HepG2 (cell line): Measurements from ENCODE around the gene RBM26. TPM values are rescaled to one million over a fixed set of nuclear protein-coding genes. Genes with fewer than 3 reads are reported as not detected.

Experiments used
- E2F5 ChIP-seq: sonication (generic); formaldehyde crosslinking; conservative IDR thresholded peaks from 2 replicates; pipeline ENCODE4 v1.4.0; 2020; ENCODE audit warnings: missing genetic modification reagents
- FOXP1 ChIP-seq, 2 experiments: fragments of 450-650 bp in 1 of 2; IDR thresholded peaks; 2 replicates each; pipeline ENCODE4 v1.6.1; 2017 to 2018; ENCODE audit warnings: antibody characterized with exemption in 1 of 2
- HHEX ChIP-seq: IDR thresholded peaks from 2 replicates; pipeline ENCODE4 v1.6.1; 2016; ENCODE audit warnings: control low read depth
- MTERF4 ChIP-seq: sonication (generic); formaldehyde crosslinking; IDR thresholded peaks from 2 replicates; pipeline ENCODE4 v1.8.0; 2023; ENCODE audit warnings: mild to moderate bottlenecking, missing genetic modification reagents
- NR0B2 ChIP-seq: sonication (generic); formaldehyde crosslinking; IDR thresholded peaks from 2 replicates; pipeline ENCODE4 v1.4.0; 2020; ENCODE audit warnings: mild to moderate bottlenecking, missing genetic modification reagents
- PHF8 ChIP-seq: sonication (generic); formaldehyde crosslinking; IDR thresholded peaks from 2 replicates; pipeline ENCODE4 v1.5.0; 2020; ENCODE audit warnings: missing genetic modification reagents
- RORA ChIP-seq: sonication (generic); formaldehyde crosslinking; IDR thresholded peaks from 2 replicates; pipeline ENCODE4 v1.5.0; 2020; ENCODE audit warnings: mild to moderate bottlenecking, missing genetic modification reagents, moderate library complexity
- RXRA ChIP-seq: sonication (generic); formaldehyde crosslinking; IDR thresholded peaks from 2 replicates; pipeline ENCODE4 v1.5.1; 2020; ENCODE audit warnings: missing genetic modification reagents
- TBX3 ChIP-seq: fragments of 450-650 bp; IDR thresholded peaks from 2 replicates; pipeline ENCODE4 v1.6.1; 2017; ENCODE audit warnings: antibody characterized with exemption, mild to moderate bottlenecking, inconsistent platforms, borderline replicate concordance
- TCF7 ChIP-seq: sonication (generic); IDR thresholded peaks from 2 replicates; pipeline ENCODE4 v1.6.1; 2016; ENCODE audit warnings: antibody characterized with exemption, low read depth
- ZBTB21 ChIP-seq: sonication (generic); formaldehyde crosslinking; IDR thresholded peaks from 2 replicates; pipeline ENCODE4 v1.4.0; 2020; ENCODE audit warnings: missing genetic modification reagents
- ZBTB4 ChIP-seq: sonication (generic); formaldehyde crosslinking; IDR thresholded peaks from 2 replicates; pipeline ENCODE4 v1.4.0; 2020; ENCODE audit warnings: missing genetic modification reagents, mild to moderate bottlenecking, borderline replicate concordance
- ZNF225 ChIP-seq: sonication (generic); formaldehyde crosslinking; IDR thresholded peaks from 2 replicates; pipeline ENCODE4 v1.4.0; 2020; ENCODE audit warnings: mild to moderate bottlenecking, missing genetic modification reagents
- ZNF367 ChIP-seq: sonication (generic); formaldehyde crosslinking; IDR thresholded peaks from 2 replicates; pipeline ENCODE4 v1.4.0; 2020; ENCODE audit warnings: missing genetic modification reagents, borderline replicate concordance
- ZNF660 ChIP-seq: sonication (generic); formaldehyde crosslinking; IDR thresholded peaks from 2 replicates; pipeline ENCODE4 v1.5.1; 2020; ENCODE audit warnings: mild to moderate bottlenecking, low read depth, missing genetic modification reagents, borderline replicate concordance
- ZNF792 ChIP-seq: IDR thresholded peaks from 2 replicates; pipeline ENCODE4 v1.6.1; 2016
- ZNF816 ChIP-seq: sonication (generic); formaldehyde crosslinking; IDR thresholded peaks from 2 replicates; pipeline ENCODE4 v1.8.0; 2022; ENCODE audit warnings: missing genetic modification reagents, mild to moderate bottlenecking, borderline replicate concordance
- polyA plus RNA-seq, 8 experiments: library from polyadenylated mRNA; depleted of rRNA in 3 of 8; stranded (reverse) in 7 of 8; unstranded in 1 of 8; fragments of >200 nt; fragmentation: Illumina TruSeq in 4 of 8; extraction: Trizol in 4 of 8; gene quantifications; 2 replicates each; pipeline versions ENCODE4 v1.2.1 to v1.2.3, GENCODE V29; 2011 to 2016; ENCODE audit warnings: low read depth in 4 of 8, missing spikeins in 1 of 8, mixed read lengths in 1 of 8; ENCODE audit not compliant: insufficient read depth in 1 of 8
- total RNA-seq, 5 experiments: library from RNA; depleted of rRNA; stranded (reverse); fragments of >200 nt; fragmentation: Illumina TruSeq; extraction: Trizol; gene quantifications; 2 replicates each; pipeline ENCODE4 v1.2.3, GENCODE V29; 2016; ENCODE audit warnings: low read depth in 1 of 5
- TF ChIP-seq, protein P1 (sequence below): sonication (generic); formaldehyde crosslinking; IDR thresholded peaks from 2 replicates; pipeline ENCODE4 v1.8.0; 2022; ENCODE audit warnings: mild to moderate bottlenecking, missing genetic modification reagents
- TF ChIP-seq, protein P2 (sequence below): sonication (generic); formaldehyde crosslinking; IDR thresholded peaks from 2 replicates; pipeline ENCODE4 v1.4.0; 2020; ENCODE audit warnings: missing genetic modification reagents, mild to moderate bottlenecking, borderline replicate concordance

RBM26 gene
- total and polyA plus RNA-seq, 2 of the 13 experiments (the other 11 are each of a cell fraction or from before 2014, with no cell fraction given) = 19.4 to 34.4 TPM

- TF ChIP-seq ZBTB4 (no peak), TBX3 (no peak), HHEX (CRISPR knock-in tag) (no peak), E2F5 (CRISPR knock-in tag) (no peak), ZNF225 (CRISPR knock-in tag) (no peak), ZNF660 (no peak), PHF8 (CRISPR knock-in tag) (0 out of 2 replicates have a peak, but pooled peaks have one; percentile 20), FOXP1 (IDR thresholded peaks at IDR 0.05) (no peak), FOXP1 (CRISPR knock-in tag; IDR thresholded peaks at IDR 0.05) (peak; percentile 29; the same call in 1 of the 2 replicates), ZBTB21 (CRISPR knock-in tag) (no peak), TCF7 (no peak), NR0B2 (CRISPR knock-in tag) (0 out of 2 replicates have a peak, but pooled peaks have one; percentile 19), RORA (CRISPR knock-in tag) (no peak), RXRA (0 out of 2 replicates have a peak, but pooled peaks have one; percentile 29), ZNF367 (no peak), ZNF792 (CRISPR knock-in tag) (no peak), ZNF816 (peak; percentile 24; the same call in 1 of the 2 replicates), MTERF4 (CRISPR knock-in tag) (no peak)
- TF ChIP-seq, protein P1, sequence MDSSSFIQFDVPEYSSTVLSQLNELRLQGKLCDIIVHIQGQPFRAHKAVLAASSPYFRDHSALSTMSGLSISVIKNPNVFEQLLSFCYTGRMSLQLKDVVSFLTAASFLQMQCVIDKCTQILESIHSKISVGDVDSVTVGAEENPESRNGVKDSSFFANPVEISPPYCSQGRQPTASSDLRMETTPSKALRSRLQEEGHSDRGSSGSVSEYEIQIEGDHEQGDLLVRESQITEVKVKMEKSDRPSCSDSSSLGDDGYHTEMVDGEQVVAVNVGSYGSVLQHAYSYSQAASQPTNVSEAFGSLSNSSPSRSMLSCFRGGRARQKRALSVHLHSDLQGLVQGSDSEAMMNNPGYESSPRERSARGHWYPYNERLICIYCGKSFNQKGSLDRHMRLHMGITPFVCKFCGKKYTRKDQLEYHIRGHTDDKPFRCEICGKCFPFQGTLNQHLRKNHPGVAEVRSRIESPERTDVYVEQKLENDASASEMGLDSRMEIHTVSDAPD (CRISPR knock-in tag) = no peak
- TF ChIP-seq, protein P2, sequence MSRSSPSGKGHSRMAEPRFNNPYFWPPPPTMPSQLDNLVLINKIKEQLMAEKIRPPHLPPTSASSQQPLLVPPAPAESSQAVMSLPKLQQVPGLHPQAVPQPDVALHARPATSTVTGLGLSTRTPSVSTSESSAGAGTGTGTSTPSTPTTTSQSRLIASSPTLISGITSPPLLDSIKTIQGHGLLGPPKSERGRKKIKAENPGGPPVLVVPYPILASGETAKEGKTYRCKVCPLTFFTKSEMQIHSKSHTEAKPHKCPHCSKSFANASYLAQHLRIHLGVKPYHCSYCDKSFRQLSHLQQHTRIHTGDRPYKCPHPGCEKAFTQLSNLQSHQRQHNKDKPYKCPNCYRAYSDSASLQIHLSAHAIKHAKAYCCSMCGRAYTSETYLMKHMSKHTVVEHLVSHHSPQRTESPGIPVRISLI = no peak
These were observed 12.3 kb downstream of the RBM26 start (continued) for GRCh38 chr13:79393564-79394249.
